CD4-positive, alpha-beta memory T cell (primary cell): ENCODE data around the gene GCC1. TPM values are rescaled to one million over a fixed set of nuclear protein-coding genes. Genes with fewer than 3 reads are reported as not detected.

ENCODE experiments used
- CTCF ChIA-PET: fragments of 350-600 bp; sonication (Branson Sonifier 250); formaldehyde crosslinking; loops from one replicate; lab custom pipeline; 2021; ENCODE audit warnings: inconsistent platforms; ENCODE audit not compliant: partially characterized antibody; lab: Charles Lee
- POLR2A ChIA-PET: fragments of 350-600 bp; sonication (Branson Sonifier 250); formaldehyde crosslinking; loops from one replicate; lab custom pipeline; 2021; ENCODE audit not compliant: partially characterized antibody; lab: Charles Lee
- DNase-seq, 5 donors: peaks; one replicate each; pipeline versions ENCODE4 v3.0.0 to v3.0.0-alpha.2; 2020 to 2022; ENCODE audit warnings: mixed read lengths in 1 of 5
- H3K27ac ChIP-seq: one replicate; pipeline ENCODE4 v1.7.0; 2013; ENCODE audit warnings: low read depth, low read length
- H3K27me3 ChIP-seq: 2 replicates; pipeline ENCODE4 v1.7.0; 2013; ENCODE audit warnings: mild to moderate bottlenecking, low read length, moderate library complexity; ENCODE audit not compliant: insufficient read depth
- H3K36me3 ChIP-seq: 2 replicates; pipeline ENCODE4 v1.7.0; 2013; ENCODE audit warnings: mild to moderate bottlenecking, low read length, moderate library complexity; ENCODE audit not compliant: insufficient read depth
- H3K4me1 ChIP-seq: 2 replicates; pipeline ENCODE4 v1.7.0; 2013; ENCODE audit warnings: mild to moderate bottlenecking, low read length, moderate library complexity; ENCODE audit not compliant: insufficient read depth
- H3K4me3 ChIP-seq, 2 donors: one replicate each; pipeline ENCODE4 v1.7.0; 2013; ENCODE audit warnings: low read length in 2 of 2, mild to moderate bottlenecking in 1 of 2
- H3K9me3 ChIP-seq, 2 donors: one replicate each; pipeline ENCODE4 v1.7.0; 2013; ENCODE audit warnings: low read length in 2 of 2, control low read depth in 1 of 2; ENCODE audit not compliant: control insufficient read depth in 1 of 2
- H3K27ac Mint-ChIP-seq, 7 donors: one replicate each; pipeline ENCODE4 v1.8.0; 2020 to 2021; ENCODE audit warnings: mixed read lengths in 7 of 7, mild to moderate bottlenecking in 6 of 7, inconsistent platforms in 3 of 7, moderate library complexity in 3 of 7
- H3K27me3 Mint-ChIP-seq, 2 donors: one replicate each; pipeline ENCODE4 v1.8.0; 2020 to 2021; ENCODE audit warnings: mixed read lengths in 2 of 2
- H3K36me3 Mint-ChIP-seq, 2 donors: one replicate each; pipeline ENCODE4 v1.8.0; 2020 to 2021; ENCODE audit warnings: mixed read lengths in 2 of 2, inconsistent platforms in 1 of 2, mild to moderate bottlenecking in 1 of 2
- H3K4me1 Mint-ChIP-seq, 4 donors: one replicate each; pipeline ENCODE4 v1.8.0; 2020 to 2021; ENCODE audit warnings: mixed read lengths in 4 of 4, mild to moderate bottlenecking in 1 of 4
- H3K4me3 Mint-ChIP-seq, 8 donors: one replicate each; pipeline ENCODE4 v1.8.0; 2020 to 2021; ENCODE audit warnings: mixed read lengths in 8 of 8, mild to moderate bottlenecking in 7 of 8, moderate library complexity in 6 of 8, inconsistent platforms in 3 of 8
- H3K9me3 Mint-ChIP-seq, 8 donors: one replicate each; pipeline ENCODE4 v1.8.0; 2020 to 2021; ENCODE audit warnings: mixed read lengths in 8 of 8, mild to moderate bottlenecking in 5 of 8, inconsistent platforms in 3 of 8, moderate library complexity in 1 of 8
- intact Hi-C: fragments of 100-400 bp; cut with micrococcal nuclease; formaldehyde crosslinking; loops from one replicate; pipeline ENCODE4 v1.15.1; 2023
- polyA plus RNA-seq, 2 donors: library from polyadenylated mRNA; unstranded; fragments of 300-500 nt; fragmentation: Illumina TruSeq; gene quantifications; one replicate each; pipeline ENCODE4 v1.2.3, GENCODE V29; 2021
- total RNA-seq, 2 experiments: library from RNA; stranded (reverse); gene quantifications; one replicate each; pipeline ENCODE4 v1.2.3, GENCODE V29; 2021

GCC1 gene
- total and polyA plus RNA-seq, 4 experiments from 2014 or later: 7.9 to 30.0 (median 24.9) TPM

DNA sequence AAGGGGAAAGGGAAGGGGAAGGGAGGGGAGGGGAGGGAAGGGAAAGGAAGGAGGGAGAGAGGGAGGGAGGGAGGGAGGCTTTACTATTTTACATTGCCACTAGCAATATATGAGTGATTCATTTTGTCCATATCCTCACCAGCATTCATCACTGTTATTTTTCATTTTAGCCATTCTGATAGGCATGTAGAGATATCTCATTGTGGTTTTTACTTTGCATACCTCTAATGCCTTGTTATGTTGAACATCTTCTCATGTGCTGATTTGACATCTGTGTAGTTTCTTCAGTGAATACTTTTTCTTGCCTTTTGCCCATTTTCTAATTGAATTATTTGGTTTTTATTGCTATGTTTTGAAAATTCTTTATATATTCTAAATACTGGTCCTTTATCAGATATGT lies 52.7 kb downstream of the GCC1 start:
- no peaks in the 10 kb centered on the region for H3K36me3 Mint-ChIP-seq
- CTCF ChIA-PET: no interaction called here

DNA sequence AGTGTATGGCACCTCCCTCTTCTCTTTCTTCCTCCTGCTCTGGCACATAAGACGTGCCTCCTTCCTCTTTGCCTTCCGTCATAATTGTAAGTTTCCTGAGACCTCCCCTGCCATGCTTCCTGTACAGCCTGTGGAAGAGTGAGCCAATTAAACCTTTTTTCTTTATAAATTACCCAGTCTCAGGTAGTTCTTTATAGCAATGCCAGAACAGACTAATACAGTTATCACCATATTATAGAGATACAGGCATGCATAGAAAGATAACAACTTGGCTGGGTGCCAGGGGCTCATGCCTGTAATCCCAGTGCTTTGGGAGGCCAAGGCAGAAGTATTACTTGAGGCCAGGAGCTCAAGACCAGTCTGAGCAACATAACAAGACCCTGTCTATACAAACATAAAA lies 53.2 kb downstream of the GCC1 start:
- peaks cover 26 to 36% of the 10 kb centered on the region in 2 donors for H3K27me3 Mint-ChIP-seq

More for the DNA sequence above, 52.7 kb downstream of the GCC1 start:
- intact Hi-C loops: no loop called here
- Mint-ChIP-seq H3K4me3 (no peak overlapping the region), H3K4me1 (peaks cover 0 to 10% (median 2%) of the 10 kb centered on the region in 4 donors), H3K27ac (no peak overlapping the region), H3K27me3 (peaks cover 26 to 35% of the 10 kb centered on the region in 2 donors), H3K9me3 (peaks cover 0 to 12% (median 2%) of the 10 kb centered on the region in 8 donors)
- H3K4me3 ChIP-seq: no peak overlapping the region
- no peak for DNase-seq
- no peaks in the 10 kb centered on the region for H3K27me3 ChIP-seq
- H3K36me3 ChIP-seq: no peaks in the 10 kb centered on the region
- H3K9me3 ChIP-seq: no peaks in the 10 kb centered on the region
- no peak overlapping the region for H3K27ac ChIP-seq
- POLR2A ChIA-PET: no interaction called here
- no peaks in the 10 kb centered on the region for H3K4me1 ChIP-seq

More for the DNA sequence above, 53.2 kb downstream of the GCC1 start:
- H3K27ac Mint-ChIP-seq: no peak overlapping the region
- H3K36me3 Mint-ChIP-seq: no peaks in the 10 kb centered on the region
- CTCF ChIA-PET: no interaction called here
- Histone ChIP-seq H3K36me3 (no peaks in the 10 kb centered on the region), H3K4me1 (no peaks in the 10 kb centered on the region), H3K9me3 (no peaks in the 10 kb centered on the region), H3K27ac (no peak overlapping the region), H3K4me3 (no peak overlapping the region), H3K27me3 (no peaks in the 10 kb centered on the region)
- POLR2A ChIA-PET: no interaction called here
- peaks cover 0 to 12% (median 2%) of the 10 kb centered on the region in 8 donors for H3K9me3 Mint-ChIP-seq
- H3K4me3 Mint-ChIP-seq: no peak overlapping the region
- H3K4me1 Mint-ChIP-seq: peaks cover 0 to 10% (median 2%) of the 10 kb centered on the region in 4 donors
- no peak for DNase-seq
- intact Hi-C loops: no loop called here

Other genes with a start within 250 kb of the GCC1 start
- gene ZNF800, start 192.9 kb downstream of the GCC1 start, total RNA-seq: 10 to 100 TPM; 61.3 to 63.3 TPM
- gene ZNF800, start 192.9 kb downstream of the GCC1 start, polyA plus RNA-seq: 10 to 100 TPM; 25.6 to 59.4 TPM
- 10 to 100 TPM; 93.2 to 95.5 TPM for gene ARF5, start 2.8 kb upstream of the GCC1 start, total RNA-seq
- gene ARF5, start 2.8 kb upstream of the GCC1 start, polyA plus RNA-seq: 100 to 1,000 TPM; 167 to 228 TPM
- 1 to 10 TPM; 4.9 to 5.1 TPM for gene FSCN3, start 8.1 kb upstream of the GCC1 start, total RNA-seq
- 1 to 10 TPM in 1 of 2 donors, under 1 TPM in 1; 0.60 to 1.7 TPM for gene FSCN3, start 8.1 kb upstream of the GCC1 start, polyA plus RNA-seq
- not detected for gene PAX4, start 32.5 kb upstream of the GCC1 start, total RNA-seq
- gene PAX4, start 32.5 kb upstream of the GCC1 start, polyA plus RNA-seq: not detected
- 100 to 1,000 TPM; 206 to 223 TPM for gene SND1, start 66.6 kb upstream of the GCC1 start, total RNA-seq
- 100 to 1,000 TPM; 119 to 135 TPM for gene SND1, start 66.6 kb upstream of the GCC1 start, polyA plus RNA-seq